Measurements from ENCODE around the gene TNFAIP1.
"Not testable (repeated sequence)": the region's sequence is repeated elsewhere in the genome, so short reads cannot be mapped to it uniquely, and the experiment has no call there.

The TNFAIP1 gene

GRCh38 chr17:28335201-28335958, at the start of gene TNFAIP1, which contains the start of gene IFT20:
Gene TNFAIP1 (plus strand): TSS chr17:28335761. CDS start chr17:28339522, 3,761 bp downstream.
Gene IFT20 (minus strand): TSS chr17:28335472. CDS start chr17:28331985, 3,487 bp downstream.
- DNase-seq, result peak; percentile 100

- DNase-seq, result no peak
Observed at GRCh38 chr17:28285965-28286364, 49.6 kb upstream of the TNFAIP1 start.

- DNase-seq, result no peak
Observed at GRCh38 chr17:28290703-28291102, 44.9 kb upstream of the TNFAIP1 start.

GRCh38 chr17:28291780-28292330, 43.7 kb upstream of the TNFAIP1 start:
- no peak for DNase-seq

GRCh38 chr17:28292878-28293277, 42.7 kb upstream of the TNFAIP1 start:
- DNase-seq, result not testable (repeated sequence)

- DNase-seq, result no peak
Observed at GRCh38 chr17:28293994-28294393, 41.6 kb upstream of the TNFAIP1 start.

GRCh38 chr17:28295677-28296578, 39.6 kb upstream of the TNFAIP1 start:
- no peak for DNase-seq

- DNase-seq, result no peak
Observed at GRCh38 chr17:28298449-28298848, 37.1 kb upstream of the TNFAIP1 start.

- no peak for DNase-seq
Observed at GRCh38 chr17:28306954-28307401, 28.6 kb upstream of the TNFAIP1 start.

GRCh38 chr17:28313841-28314240, 21.7 kb upstream of the TNFAIP1 start:
- no peak for DNase-seq

- DNase-seq, result no peak
Observed at GRCh38 chr17:28315846-28316705, 19.5 kb upstream of the TNFAIP1 start.

GRCh38 chr17:28317099-28317965, 18.2 kb upstream of the TNFAIP1 start:
- no peak for DNase-seq

- no peak for DNase-seq
Observed at GRCh38 chr17:28317966-28318758, 17.4 kb upstream of the TNFAIP1 start.

GRCh38 chr17:28318759-28319597, 16.6 kb upstream of the TNFAIP1 start, which contains the start of gene TMEM97:
Gene TMEM97 (plus strand): TSS chr17:28319200. CDS start chr17:28319240, 40 bp downstream.
- peak; percentile 97 for DNase-seq

GRCh38 chr17:28319598-28319935, 16.0 kb upstream of the TNFAIP1 start:
- DNase-seq, result no peak

GRCh38 chr17:28320215-28321061, 15.1 kb upstream of the TNFAIP1 start:
- no peak for DNase-seq

- no peak for DNase-seq
Observed at GRCh38 chr17:28324267-28324745, 11.3 kb upstream of the TNFAIP1 start.

- no peak for DNase-seq
Observed at GRCh38 chr17:28324781-28325180, 10.8 kb upstream of the TNFAIP1 start.
